Activated CD8-positive, alpha-beta T cell treated with anti-CD3 and anti-CD28 coated beads for 36 hours (primary cell): Measurements from ENCODE around the gene KBTBD12. TPM values are rescaled to one million over a fixed set of nuclear protein-coding genes. Genes with fewer than 3 reads are reported as not detected.

Source experiments
- ATAC-seq: fragments of 200-7000 bp; cut with Tn5 transposase; one replicate; pipeline ENCODE4 v1.10.0; 2021; ENCODE audit warnings: mild to moderate bottlenecking, moderate library complexity
- CTCF ChIA-PET: fragments of 350-600 bp; sonication (Branson Sonifier 250); formaldehyde crosslinking; loops from one replicate; lab custom pipeline; 2021; ENCODE audit warnings: antibody characterized with exemption; lab: Charles Lee
- POLR2A ChIA-PET: fragments of 350-600 bp; sonication (Branson Sonifier 250); formaldehyde crosslinking; loops from one replicate; lab custom pipeline; 2021; ENCODE audit warnings: antibody characterized with exemption; lab: Charles Lee
- DNase-seq: peaks from one replicate; pipeline ENCODE4 v3.0.0-alpha.2; 2020
- H3K27ac Mint-ChIP-seq: one replicate; pipeline ENCODE4 v1.8.0; 2021; ENCODE audit warnings: mild to moderate bottlenecking, mixed read lengths
- H3K27me3 Mint-ChIP-seq: one replicate; pipeline ENCODE4 v1.8.0; 2021; ENCODE audit warnings: mixed read lengths
- H3K36me3 Mint-ChIP-seq: one replicate; pipeline ENCODE4 v1.8.0; 2021; ENCODE audit warnings: low read depth, mixed read lengths
- H3K4me1 Mint-ChIP-seq: one replicate; pipeline ENCODE4 v1.8.0; 2021; ENCODE audit warnings: low read depth, mixed read lengths
- H3K4me3 Mint-ChIP-seq: one replicate; pipeline ENCODE4 v1.8.0; 2021; ENCODE audit warnings: mild to moderate bottlenecking, moderate library complexity, mixed read lengths
- H3K9me3 Mint-ChIP-seq: one replicate; pipeline ENCODE4 v1.8.0; 2021; ENCODE audit warnings: mixed read lengths
- intact Hi-C: fragments of 100-400 bp; cut with micrococcal nuclease; formaldehyde crosslinking; loops from one replicate; pipeline ENCODE4 v1.10.0; 2022
- total RNA-seq, 2 experiments: library from RNA; stranded (reverse); gene quantifications; one replicate each; pipeline ENCODE4 v1.2.3, GENCODE V29; 2021
- TF ChIP-seq, protein P1 (sequence below): fragments of 200-600 bp; IDR thresholded peaks from one replicate; pipeline ENCODE4 v1.8.0; 2022; ENCODE audit warnings: antibody characterized with exemption, mild to moderate bottlenecking

The KBTBD12 gene
- total RNA-seq, 2 experiments from 2014 or later: not detected

DNA sequence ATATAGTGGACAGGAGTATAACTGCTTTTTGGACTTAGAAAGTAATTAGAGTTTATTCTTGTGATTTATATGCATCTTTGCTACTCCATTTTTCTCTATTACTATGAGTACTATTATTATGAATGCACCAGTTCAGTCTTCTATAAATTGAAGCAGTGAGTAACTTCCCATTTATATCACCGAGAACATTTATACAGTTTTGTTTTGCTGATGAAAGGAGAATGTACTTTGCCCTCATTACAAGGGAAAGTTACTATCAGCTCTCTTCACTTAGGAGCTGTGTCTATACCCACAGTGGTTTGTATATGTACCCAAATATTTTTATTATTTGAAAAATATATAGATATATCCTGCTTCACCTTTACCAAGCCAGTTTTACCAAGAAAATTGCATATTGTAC is 5.7 kb downstream of the KBTBD12 start:
- Mint-ChIP-seq H3K4me1 (peaks cover 4% of the 10 kb centered on the region), H3K36me3 (no peaks in the 10 kb centered on the region), H3K27me3 (peaks cover 24% of the 10 kb centered on the region), H3K9me3 (no peaks in the 10 kb centered on the region), H3K27ac (no peak overlapping the region), H3K4me3 (no peak overlapping the region)
- intact Hi-C loops: no loop called here
- TF ChIP-seq, protein P1, sequence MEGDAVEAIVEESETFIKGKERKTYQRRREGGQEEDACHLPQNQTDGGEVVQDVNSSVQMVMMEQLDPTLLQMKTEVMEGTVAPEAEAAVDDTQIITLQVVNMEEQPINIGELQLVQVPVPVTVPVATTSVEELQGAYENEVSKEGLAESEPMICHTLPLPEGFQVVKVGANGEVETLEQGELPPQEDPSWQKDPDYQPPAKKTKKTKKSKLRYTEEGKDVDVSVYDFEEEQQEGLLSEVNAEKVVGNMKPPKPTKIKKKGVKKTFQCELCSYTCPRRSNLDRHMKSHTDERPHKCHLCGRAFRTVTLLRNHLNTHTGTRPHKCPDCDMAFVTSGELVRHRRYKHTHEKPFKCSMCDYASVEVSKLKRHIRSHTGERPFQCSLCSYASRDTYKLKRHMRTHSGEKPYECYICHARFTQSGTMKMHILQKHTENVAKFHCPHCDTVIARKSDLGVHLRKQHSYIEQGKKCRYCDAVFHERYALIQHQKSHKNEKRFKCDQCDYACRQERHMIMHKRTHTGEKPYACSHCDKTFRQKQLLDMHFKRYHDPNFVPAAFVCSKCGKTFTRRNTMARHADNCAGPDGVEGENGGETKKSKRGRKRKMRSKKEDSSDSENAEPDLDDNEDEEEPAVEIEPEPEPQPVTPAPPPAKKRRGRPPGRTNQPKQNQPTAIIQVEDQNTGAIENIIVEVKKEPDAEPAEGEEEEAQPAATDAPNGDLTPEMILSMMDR: no peak
- CTCF ChIA-PET: no interaction called here
- POLR2A ChIA-PET: no interaction called here
- DNase-seq: no peak
- ATAC-seq: no peak

DNA sequence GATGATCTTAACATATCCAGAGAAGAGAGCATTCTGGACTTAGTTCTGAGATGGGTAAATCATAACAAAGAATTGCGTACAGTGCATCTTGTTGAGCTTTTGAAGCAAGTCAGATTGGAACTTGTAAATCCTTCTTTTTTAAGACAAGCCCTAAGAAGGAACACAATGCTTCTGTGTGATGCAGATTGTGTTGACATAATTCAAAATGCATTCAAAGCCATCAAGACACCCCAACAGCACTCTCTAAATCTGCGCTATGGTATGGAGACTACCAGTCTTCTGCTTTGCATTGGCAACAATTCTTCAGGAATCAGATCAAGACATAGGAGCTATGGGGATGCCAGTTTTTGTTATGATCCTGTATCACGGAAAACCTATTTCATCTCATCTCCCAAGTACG is 8.6 kb downstream of the KBTBD12 start:
- Mint-ChIP-seq H3K9me3 (no peaks in the 10 kb centered on the region), H3K36me3 (no peaks in the 10 kb centered on the region), H3K4me1 (peaks cover 4% of the 10 kb centered on the region), H3K27ac (no peak overlapping the region), H3K4me3 (no peak overlapping the region), H3K27me3 (peaks cover 17% of the 10 kb centered on the region)
- DNase-seq (no peak), ATAC-seq (no peak)
- intact Hi-C loops: no loop called here
- ChIA-PET POLR2A (no interaction called here), CTCF (no interaction called here)
- TF ChIP-seq, protein P1: no peak

DNA sequence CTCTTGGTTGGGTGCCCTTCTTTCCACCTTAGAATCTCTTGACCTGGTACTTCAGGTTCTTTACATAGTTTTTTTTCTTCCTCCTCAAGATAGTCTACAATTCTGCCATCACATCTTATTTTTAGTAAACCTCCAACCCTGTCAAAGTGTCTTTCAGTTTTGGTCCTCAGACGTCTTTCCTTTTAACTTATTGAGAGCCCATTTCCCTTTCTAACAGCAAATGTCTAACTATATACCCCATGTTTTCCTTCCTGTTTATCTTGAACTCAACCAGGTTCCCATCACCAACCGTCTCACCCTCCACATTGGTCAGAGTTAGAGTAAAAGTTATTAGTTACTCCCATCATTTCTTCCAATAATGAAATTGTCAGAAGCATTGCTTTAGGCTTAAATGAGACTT is 10.4 kb downstream of the KBTBD12 start:
- CTCF ChIA-PET: no interaction called here
- TF ChIP-seq, protein P1: no peak
- Mint-ChIP-seq H3K27ac (no peak overlapping the region), H3K4me1 (peaks cover 4% of the 10 kb centered on the region), H3K27me3 (peaks cover 15% of the 10 kb centered on the region), H3K4me3 (no peak overlapping the region), H3K9me3 (no peaks in the 10 kb centered on the region), H3K36me3 (no peaks in the 10 kb centered on the region)
- POLR2A ChIA-PET: no interaction called here
- DNase-seq (no peak), ATAC-seq (no peak)
- intact Hi-C loops: no loop called here

DNA sequence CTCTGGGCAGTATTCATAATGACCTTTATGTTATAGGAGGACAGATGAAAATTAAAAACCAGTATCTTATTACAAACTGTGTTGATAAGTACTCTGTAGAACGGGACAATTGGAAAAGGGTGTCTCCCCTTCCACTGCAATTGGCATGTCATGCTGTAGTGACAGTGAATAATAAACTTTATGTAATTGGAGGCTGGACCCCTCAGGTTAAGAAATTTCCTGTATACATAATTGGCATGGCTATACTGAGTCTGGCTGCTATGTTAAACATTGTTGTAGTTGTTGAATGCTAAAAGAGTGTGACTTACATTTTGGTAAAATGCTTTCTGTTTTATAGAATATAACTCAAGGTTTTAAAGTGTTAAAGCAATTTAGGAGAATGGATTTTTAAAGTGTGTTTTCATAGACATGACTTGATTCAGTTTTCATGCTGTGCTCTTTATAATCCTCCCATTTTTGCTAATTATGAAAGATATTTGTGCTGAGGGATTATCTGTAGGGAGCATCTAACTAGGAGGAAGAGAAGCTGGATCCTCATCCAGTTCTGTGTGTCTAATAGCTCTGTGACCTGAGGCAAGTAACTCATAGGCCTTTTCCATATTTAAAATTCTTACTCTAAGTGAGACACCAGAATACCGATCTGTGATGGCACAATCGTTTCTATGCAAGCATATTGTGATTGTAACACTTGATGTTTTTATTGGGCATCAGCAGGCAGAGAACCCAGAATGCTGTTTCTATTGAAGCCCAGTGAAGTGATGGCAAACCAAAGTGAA is 13.0 kb downstream of the KBTBD12 start:
- ChIA-PET POLR2A (no interaction called here), CTCF (no interaction called here)
- Mint-ChIP-seq H3K4me3 (no peak overlapping the region), H3K4me1 (peaks cover 4% of the 10 kb centered on the region), H3K9me3 (no peaks in the 10 kb centered on the region), H3K27me3 (peaks cover 20% of the 10 kb centered on the region), H3K27ac (no peak overlapping the region), H3K36me3 (no peaks in the 10 kb centered on the region)
- DNase-seq (no peak), ATAC-seq (no peak)
- intact Hi-C loops: no loop called here
- TF ChIP-seq, protein P1: no peak

DNA sequence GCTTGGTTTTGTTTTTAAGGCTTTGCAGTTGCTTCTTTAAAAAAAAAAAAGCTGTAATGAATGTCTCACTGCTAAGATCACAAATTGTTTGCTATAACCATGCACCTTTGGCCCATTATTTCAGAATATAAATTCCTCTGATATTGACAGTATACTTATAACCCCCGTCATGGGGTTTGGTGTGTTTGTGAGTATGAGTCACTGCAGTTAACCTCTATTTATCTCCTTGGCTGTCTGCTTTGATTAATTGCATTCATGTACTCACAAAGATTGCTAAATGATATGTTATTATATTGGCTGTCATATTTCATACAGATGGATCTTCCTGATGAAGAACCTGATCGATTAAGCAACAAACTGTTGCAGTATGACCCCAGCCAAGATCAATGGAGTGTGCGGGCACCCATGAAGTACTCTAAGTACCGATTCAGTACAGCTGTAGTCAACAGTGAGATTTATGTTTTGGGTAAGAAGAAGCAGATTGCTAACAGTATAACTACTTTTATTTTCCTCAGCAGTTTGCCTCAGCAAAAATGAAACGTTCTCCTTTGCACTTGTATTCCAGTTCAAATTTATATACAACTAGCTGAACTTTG is 14.9 kb downstream of the KBTBD12 start:
- Mint-ChIP-seq H3K27ac (no peak overlapping the region), H3K36me3 (no peaks in the 10 kb centered on the region), H3K27me3 (peaks cover 31% of the 10 kb centered on the region), H3K4me1 (peaks cover 4% of the 10 kb centered on the region), H3K9me3 (no peaks in the 10 kb centered on the region), H3K4me3 (no peak overlapping the region)
- CTCF ChIA-PET: no interaction called here
- ATAC-seq: no peak
- intact Hi-C loops: no loop called here
- POLR2A ChIA-PET: no interaction called here
- TF ChIP-seq, protein P1: no peak
- DNase-seq: no peak
